ENCODE results near the gene ADGRV1.
"Not testable (repeated sequence)": the region's sequence is repeated elsewhere in the genome, so short reads cannot be mapped to it uniquely, and the experiment has no call there.

Gene ADGRV1

DNA sequence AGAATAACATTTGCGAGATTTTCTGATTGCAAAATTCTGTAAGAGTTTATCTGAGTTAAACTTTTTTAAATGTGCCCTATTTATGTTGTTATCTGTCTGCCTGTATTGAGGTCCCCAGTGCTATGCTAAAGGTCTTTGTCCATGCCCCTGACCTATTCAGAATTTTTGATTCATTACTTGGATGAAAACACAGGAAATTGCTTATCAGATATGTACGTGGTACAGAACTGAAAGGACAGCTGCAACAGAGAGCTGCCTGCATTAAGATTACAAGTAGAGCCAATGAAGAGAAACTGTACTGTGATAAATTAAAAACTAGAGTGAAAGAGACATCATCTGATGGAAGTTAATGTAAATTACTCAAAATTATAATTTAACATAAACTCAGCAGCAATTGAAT lies 408.8 kb downstream of the ADGRV1 start:
- DNase-seq (ENCODE audit: low spot score), result no peak
- TF ChIP-seq, protein P1, sequence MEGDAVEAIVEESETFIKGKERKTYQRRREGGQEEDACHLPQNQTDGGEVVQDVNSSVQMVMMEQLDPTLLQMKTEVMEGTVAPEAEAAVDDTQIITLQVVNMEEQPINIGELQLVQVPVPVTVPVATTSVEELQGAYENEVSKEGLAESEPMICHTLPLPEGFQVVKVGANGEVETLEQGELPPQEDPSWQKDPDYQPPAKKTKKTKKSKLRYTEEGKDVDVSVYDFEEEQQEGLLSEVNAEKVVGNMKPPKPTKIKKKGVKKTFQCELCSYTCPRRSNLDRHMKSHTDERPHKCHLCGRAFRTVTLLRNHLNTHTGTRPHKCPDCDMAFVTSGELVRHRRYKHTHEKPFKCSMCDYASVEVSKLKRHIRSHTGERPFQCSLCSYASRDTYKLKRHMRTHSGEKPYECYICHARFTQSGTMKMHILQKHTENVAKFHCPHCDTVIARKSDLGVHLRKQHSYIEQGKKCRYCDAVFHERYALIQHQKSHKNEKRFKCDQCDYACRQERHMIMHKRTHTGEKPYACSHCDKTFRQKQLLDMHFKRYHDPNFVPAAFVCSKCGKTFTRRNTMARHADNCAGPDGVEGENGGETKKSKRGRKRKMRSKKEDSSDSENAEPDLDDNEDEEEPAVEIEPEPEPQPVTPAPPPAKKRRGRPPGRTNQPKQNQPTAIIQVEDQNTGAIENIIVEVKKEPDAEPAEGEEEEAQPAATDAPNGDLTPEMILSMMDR (IDR thresholded peaks at IDR 0.05; ENCODE audit: borderline replicate concordance, control extremely low read depth, extremely low read depth, insufficient read depth, missing control alignments), result no peak
- in situ Hi-C loops (cut with MboI; ENCODE audit: low sequenced_read_pairs, unreplicated experiment), result no loop called here

DNA sequence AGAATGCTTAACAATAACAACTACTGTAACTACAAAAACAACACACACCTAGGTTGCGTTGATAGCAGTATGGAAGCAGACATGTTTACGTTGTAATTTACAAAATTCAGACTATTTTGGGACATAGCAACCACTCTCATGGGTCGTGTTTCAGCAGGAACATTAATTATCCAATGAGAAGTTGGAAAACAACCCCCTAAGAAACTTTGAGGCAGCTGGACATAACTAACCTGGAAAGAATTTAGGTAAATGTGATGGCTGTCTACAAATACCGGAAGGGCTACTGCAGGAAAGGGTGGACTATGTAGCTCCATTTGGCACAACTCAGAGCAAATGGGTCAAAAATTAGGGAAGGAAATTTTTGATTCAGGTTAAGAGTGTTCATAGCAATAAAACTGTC lies 409.3 kb downstream of the ADGRV1 start:
- TF ChIP-seq, protein P1 (IDR thresholded peaks at IDR 0.05; ENCODE audit: borderline replicate concordance, control extremely low read depth, extremely low read depth, insufficient read depth, missing control alignments), result no peak
- DNase-seq (ENCODE audit: low spot score), result no peak
- in situ Hi-C loops (cut with MboI; ENCODE audit: low sequenced_read_pairs, unreplicated experiment), result no loop called here

DNA sequence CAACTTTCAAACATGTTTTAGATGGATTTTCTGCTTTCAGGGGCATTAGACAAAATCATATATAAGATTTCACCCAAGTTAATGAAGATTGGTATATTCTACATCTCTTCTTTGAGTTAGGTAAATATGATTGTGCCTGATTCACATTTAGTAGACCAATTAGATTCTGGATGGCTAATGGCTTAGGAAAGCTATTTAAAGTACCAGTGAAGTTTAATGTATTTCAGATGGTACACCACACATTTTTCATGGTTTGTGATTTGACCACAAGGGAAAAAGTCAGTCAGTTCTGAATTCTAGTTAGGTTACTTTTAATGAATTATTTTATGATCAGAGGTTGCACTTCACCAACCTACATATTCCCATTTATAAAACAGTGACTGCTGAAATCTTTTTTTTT lies 409.7 kb downstream of the ADGRV1 start:
- DNase-seq (ENCODE audit: low spot score), result no peak
- in situ Hi-C loops (cut with MboI; ENCODE audit: low sequenced_read_pairs, unreplicated experiment), result no loop called here
- TF ChIP-seq, protein P1 (IDR thresholded peaks at IDR 0.05; ENCODE audit: borderline replicate concordance, control extremely low read depth, extremely low read depth, insufficient read depth, missing control alignments), result no peak

DNA sequence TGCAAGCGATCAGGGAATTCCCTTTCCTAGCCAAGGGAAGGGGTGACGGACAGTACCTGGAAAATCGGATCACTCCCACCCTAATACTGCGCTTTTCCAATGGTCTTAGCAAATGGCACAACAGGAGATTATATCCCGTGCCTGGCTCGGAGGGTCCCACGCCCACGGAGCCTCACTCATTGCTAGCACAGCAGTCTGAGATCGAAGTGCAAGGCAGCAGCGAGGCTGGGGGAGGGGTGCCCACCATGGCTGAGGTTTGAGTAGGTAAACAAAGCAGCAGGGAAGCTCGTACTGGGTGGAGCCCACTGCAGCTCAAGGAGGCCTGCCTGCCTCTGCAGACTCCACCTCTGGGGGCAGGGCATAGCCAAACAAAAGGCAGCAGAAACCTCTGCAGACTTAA lies 411.3 kb downstream of the ADGRV1 start:
- DNase-seq (ENCODE audit: low spot score); in situ Hi-C loops (cut with MboI; ENCODE audit: low sequenced_read_pairs, unreplicated experiment): not testable (repeated sequence)

DNA sequence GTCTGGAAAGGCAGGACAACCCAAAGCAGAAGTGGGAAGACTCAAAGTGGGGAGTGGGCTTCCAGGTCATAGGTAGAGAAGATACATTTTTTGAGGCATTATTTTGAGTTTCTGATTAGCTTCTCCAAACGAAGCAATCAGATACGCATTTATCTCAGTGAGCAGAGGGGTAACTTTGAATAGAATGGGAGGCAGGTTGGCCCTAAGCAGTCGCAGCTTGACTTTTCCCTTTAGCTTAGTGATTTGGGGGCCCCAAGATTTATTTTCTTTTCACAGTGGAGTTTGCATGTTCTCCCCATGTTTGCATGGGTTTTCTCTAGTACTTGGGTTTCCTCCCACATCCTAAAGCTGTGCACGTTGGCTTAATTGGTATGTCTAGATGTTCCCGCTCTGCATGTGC lies 422.6 kb downstream of the ADGRV1 start:
- in situ Hi-C loops (cut with MboI; ENCODE audit: low sequenced_read_pairs, unreplicated experiment), result no loop called here

DNA sequence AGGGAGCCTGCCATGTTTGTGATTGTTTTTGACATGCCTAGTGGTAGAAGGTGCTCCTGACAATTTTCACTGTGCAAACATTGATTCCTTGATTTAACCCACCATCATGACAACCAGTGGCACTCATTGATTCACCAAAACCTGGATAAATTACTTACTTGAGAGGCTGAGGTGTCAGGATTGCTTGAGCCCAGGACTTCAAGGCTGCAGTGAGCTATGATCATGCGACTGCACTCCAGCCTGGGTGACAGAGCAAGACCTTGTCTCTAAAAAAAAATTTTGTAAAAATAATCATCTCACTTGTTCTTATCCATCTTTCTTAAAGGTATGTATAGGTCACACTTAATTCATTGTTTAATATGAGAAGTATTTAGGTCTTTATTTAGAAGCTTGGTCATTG lies 423.2 kb downstream of the ADGRV1 start:
- DNase-seq (ENCODE audit: low spot score), result no peak
- TF ChIP-seq, protein P1 (IDR thresholded peaks at IDR 0.05; ENCODE audit: borderline replicate concordance, control extremely low read depth, extremely low read depth, insufficient read depth, missing control alignments), result no peak
- in situ Hi-C loops (cut with MboI; ENCODE audit: low sequenced_read_pairs, unreplicated experiment), result no loop called here

More for the DNA sequence above, 422.6 kb downstream of the ADGRV1 start:
- DNase-seq (ENCODE audit: low spot score), result no peak
- TF ChIP-seq, protein P1 (IDR thresholded peaks at IDR 0.05; ENCODE audit: borderline replicate concordance, control extremely low read depth, extremely low read depth, insufficient read depth, missing control alignments), result no peak

DNA sequence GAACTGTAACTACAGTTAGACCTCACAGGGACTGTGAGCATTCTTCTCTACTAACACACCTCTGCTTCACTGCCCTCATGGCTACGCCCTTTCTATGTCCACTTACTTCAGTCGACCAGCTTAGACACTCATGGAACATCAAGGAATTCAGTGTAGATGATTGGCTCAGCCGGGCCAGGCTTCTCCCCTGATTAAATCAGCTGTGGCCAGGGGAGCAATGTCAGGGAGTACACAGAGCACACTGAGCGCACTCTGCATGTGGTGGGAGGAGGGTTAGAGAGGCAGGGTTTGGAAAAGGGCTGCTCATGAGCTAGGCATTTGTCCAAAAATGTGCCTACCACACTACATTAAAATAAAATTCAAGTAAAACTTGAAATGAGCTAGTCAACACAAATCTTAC lies 424.0 kb downstream of the ADGRV1 start:
- TF ChIP-seq, protein P1 (IDR thresholded peaks at IDR 0.05; ENCODE audit: borderline replicate concordance, control extremely low read depth, extremely low read depth, insufficient read depth, missing control alignments), result no peak
- in situ Hi-C loops (cut with MboI; ENCODE audit: low sequenced_read_pairs, unreplicated experiment), result no loop called here
- DNase-seq (ENCODE audit: low spot score), result no peak

Measured in GM13976 (cell line).